ENCODE measurements around the gene SULT1A3.
A peak's percentile ranks its signal among the peaks of the same experiment; 100 is the strongest.
"Not testable (repeated sequence)": the region's sequence is repeated elsewhere in the genome, so short reads cannot be mapped to it uniquely, and the experiment has no call there.

Gene SULT1A3

DNA sequence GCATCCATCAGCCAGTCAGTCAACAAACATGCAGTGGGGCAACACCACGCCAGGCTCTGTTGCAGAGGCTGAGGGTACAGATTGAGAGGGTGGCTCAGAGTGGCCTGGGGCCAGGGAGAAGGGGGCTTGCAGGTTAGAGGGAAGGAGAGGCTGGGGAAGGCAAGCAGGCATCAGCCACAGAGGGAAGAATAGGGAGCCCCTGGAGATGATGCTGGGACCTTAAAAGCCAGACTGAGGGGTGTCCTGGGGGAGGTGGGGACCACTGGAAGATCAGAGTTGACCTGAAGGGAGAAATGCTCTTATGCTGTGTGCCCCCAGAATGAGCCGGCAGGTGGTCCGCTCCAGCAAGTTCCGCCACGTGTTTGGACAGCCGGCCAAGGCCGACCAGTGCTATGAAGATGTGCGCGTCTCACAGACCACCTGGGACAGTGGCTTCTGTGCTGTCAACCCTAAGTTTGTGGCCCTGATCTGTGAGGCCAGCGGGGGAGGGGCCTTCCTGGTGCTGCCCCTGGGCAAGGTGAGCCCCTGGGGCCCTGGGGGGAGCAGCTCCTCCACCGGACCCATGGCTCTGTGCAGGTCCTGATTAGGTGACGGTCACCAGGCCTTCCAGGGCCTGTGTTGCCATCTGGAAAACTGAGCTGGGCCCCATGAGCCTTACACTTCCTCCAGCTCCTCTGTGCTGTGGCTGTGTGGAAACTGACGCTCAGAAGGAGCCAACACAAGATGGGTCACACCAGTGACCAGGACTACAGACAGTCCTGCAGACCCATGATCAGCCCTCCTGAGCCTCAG lies 14.0 kb upstream of the SULT1A3 start:
- TF ChIP-seq, protein P1, sequence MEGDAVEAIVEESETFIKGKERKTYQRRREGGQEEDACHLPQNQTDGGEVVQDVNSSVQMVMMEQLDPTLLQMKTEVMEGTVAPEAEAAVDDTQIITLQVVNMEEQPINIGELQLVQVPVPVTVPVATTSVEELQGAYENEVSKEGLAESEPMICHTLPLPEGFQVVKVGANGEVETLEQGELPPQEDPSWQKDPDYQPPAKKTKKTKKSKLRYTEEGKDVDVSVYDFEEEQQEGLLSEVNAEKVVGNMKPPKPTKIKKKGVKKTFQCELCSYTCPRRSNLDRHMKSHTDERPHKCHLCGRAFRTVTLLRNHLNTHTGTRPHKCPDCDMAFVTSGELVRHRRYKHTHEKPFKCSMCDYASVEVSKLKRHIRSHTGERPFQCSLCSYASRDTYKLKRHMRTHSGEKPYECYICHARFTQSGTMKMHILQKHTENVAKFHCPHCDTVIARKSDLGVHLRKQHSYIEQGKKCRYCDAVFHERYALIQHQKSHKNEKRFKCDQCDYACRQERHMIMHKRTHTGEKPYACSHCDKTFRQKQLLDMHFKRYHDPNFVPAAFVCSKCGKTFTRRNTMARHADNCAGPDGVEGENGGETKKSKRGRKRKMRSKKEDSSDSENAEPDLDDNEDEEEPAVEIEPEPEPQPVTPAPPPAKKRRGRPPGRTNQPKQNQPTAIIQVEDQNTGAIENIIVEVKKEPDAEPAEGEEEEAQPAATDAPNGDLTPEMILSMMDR (IDR thresholded peaks at IDR 0.05; ENCODE audit: borderline replicate concordance, insufficient read depth, low read depth, low read length): no peak
- peak overlapping the region; percentile 95 for H3K4me3 ChIP-seq (ENCODE audit: low read depth, low read length)

DNA sequence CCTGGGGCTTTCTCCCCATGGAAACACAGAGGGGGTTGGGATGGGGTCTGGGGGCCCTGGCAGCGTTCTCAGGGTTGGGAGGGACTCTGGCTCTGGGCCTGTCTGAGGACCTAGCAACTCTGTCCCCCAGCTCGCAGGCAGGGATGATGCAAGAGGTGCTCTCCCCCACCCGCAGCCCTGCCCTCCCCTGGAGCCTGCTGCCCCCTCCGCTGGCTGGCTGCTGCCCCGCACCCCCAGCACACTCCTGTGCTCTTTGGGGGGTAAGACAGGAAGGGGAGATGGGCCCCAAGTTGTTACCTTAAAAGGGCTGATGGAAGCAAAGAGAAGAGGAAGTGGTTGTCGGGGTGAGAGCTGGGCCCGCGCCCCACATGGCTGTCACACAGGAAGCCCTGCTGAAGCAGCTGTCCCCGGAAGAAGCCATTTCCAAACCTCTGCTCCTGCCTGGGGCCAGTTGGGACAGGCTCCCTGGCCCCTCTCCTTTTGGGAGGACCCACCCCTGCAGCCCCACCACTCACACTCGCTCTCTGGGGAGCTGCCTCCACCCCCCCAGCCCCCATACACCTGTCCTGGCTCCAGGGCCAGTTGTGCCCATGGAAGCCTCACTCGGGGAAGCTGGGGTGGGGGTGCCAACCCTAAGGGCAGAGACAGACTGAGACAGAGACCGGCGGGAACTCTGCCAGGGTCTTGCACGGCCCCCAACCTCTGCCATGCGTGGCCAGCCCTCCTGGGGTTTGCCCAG lies 13.2 kb upstream of the SULT1A3 start:
- TF ChIP-seq, protein P1 (IDR thresholded peaks at IDR 0.05; ENCODE audit: borderline replicate concordance, insufficient read depth, low read depth, low read length): no peak
- peak overlapping the region; percentile 95 for H3K4me3 ChIP-seq (ENCODE audit: low read depth, low read length)

DNA sequence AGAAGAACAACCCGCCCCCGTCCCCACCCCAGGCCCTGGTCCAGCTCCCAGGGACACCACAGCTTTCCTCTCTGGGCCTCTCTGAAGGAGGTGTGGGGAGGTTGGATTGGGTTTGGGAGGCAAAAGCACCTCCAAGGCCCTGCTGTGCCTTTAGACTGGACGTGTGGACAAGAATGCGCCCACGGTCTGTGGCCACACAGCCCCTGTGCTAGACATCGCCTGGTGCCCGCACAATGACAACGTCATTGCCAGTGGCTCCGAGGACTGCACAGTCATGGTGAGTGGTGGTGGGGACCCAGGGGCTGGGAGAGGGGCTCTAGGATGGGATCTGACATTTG lies 12.6 kb upstream of the SULT1A3 start:
- peak overlapping the region; percentile 95 for H3K4me3 ChIP-seq (ENCODE audit: low read depth, low read length)
- TF ChIP-seq, protein P1 (IDR thresholded peaks at IDR 0.05; ENCODE audit: borderline replicate concordance, insufficient read depth, low read depth, low read length): no peak

DNA sequence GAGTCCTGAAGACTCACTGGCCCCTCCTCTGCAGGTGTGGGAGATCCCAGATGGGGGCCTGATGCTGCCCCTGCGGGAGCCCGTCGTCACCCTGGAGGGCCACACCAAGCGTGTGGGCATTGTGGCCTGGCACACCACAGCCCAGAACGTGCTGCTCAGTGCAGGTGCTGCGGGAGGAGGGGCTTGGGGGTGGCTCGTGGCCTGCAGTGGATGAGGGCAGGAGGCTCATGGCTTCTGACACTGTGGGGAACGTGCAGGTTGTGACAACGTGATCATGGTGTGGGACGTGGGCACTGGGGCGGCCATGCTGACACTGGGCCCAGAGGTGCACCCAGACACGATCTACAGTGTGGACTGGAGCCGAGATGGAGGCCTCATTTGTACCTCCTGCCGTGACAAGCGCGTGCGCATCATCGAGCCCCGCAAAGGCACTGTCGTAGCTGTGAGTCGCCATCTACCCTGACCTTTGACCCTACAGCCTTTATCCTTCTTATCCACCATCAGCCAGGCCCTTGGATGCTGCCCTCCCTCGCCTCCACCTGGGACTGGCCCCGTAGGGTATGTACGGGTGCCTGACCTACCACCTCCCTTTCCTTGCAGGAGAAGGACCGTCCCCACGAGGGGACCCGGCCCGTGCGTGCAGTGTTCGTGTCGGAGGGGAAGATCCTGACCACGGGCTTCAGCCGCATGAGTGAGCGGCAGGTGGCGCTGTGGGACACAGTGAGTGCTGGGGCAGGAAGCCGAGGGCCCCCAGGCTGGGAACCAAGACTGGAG lies 12.1 kb upstream of the SULT1A3 start:
- TF ChIP-seq, protein P1 (IDR thresholded peaks at IDR 0.05; ENCODE audit: borderline replicate concordance, insufficient read depth, low read depth, low read length): peak; percentile 91

DNA sequence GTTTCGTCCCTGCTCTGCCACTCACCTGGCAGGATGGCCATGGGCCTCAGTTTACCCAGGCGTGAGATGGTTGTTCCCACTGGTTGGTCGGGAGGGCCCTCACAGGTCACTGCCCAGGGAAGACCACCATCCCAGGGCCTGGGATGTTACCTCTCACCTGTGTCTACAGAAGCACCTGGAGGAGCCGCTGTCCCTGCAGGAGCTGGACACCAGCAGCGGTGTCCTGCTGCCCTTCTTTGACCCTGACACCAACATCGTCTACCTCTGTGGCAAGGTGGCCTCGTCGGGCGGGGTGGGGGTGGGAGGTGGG lies 11.5 kb upstream of the SULT1A3 start:
- H3K4me3 ChIP-seq (ENCODE audit: low read depth, low read length): peak overlapping the region; percentile 95
- TF ChIP-seq, protein P1 (IDR thresholded peaks at IDR 0.05; ENCODE audit: borderline replicate concordance, insufficient read depth, low read depth, low read length): no peak

More for the DNA sequence above, 12.1 kb upstream of the SULT1A3 start:
- H3K4me3 ChIP-seq (ENCODE audit: low read depth, low read length): peak overlapping the region; percentile 95

DNA sequence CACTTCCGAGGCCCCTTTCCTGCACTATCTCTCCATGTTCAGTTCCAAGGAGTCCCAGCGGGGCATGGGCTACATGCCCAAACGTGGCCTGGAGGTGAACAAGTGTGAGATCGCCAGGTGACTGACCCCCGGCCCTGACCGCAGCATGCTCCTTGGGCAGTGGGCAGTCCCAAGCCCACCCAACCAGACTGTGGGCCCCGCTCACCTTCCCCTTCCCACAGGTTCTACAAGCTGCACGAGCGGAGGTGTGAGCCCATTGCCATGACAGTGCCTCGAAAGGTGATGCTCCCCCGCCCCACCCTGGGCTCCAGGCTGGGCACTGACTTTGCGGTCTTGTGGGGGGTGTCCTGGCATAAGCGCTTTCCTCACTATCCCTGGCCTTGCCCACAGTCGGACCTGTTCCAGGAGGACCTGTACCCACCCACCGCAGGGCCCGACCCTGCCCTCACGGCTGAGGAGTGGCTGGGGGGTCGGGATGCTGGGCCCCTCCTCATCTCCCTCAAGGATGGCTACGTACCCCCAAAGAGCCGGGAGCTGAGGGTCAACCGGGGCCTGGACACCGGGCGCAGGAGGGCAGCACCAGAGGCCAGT lies 11.0 kb upstream of the SULT1A3 start:
- H3K4me3 ChIP-seq (ENCODE audit: low read depth, low read length): peak overlapping the region; percentile 95
- TF ChIP-seq, protein P1 (IDR thresholded peaks at IDR 0.05; ENCODE audit: borderline replicate concordance, insufficient read depth, low read depth, low read length): no peak

DNA sequence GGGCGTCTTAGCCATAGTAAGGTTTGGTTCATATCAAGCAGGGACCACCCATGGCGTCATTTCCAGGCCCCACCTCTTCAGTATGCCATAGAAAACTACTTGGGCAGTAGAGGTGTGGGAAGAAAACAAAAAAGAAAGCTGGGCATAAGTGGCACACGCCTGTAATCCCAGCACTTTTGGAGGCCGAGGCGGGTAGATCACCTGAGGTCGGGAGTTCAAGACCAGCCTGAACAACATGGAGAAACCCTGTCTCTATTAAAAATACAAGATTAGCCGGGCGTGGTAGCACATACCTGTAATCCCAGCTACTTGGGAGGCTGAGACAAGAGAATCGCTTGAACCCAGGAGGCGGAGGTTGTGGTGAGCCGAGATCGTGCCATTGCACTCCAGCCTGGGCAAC lies 7.9 kb upstream of the SULT1A3 start:
- not testable (repeated sequence) for H3K4me3 ChIP-seq (ENCODE audit: low read depth, low read length)

DNA sequence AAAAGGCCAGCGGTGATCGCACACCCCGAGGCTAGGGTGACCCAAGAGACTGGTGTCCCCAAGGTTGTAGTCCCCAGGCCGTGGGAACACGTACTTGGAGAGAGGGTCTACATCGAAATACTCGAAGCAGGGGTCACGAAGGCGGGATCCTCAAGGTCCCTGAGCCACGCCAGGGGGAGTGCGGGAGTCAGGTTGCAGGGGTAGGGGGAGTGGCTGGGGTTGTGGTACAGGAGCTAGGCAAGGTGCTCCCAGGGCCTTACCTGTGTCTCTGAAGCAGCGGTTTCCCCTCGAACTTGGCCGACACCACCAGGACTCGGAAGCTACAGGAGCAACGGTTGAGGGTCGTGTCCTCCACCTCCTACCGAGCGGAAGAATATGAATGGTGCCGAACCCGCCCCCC lies 6.0 kb upstream of the SULT1A3 start:
- H3K4me3 ChIP-seq (ENCODE audit: low read depth, low read length): not testable (repeated sequence)

DNA sequence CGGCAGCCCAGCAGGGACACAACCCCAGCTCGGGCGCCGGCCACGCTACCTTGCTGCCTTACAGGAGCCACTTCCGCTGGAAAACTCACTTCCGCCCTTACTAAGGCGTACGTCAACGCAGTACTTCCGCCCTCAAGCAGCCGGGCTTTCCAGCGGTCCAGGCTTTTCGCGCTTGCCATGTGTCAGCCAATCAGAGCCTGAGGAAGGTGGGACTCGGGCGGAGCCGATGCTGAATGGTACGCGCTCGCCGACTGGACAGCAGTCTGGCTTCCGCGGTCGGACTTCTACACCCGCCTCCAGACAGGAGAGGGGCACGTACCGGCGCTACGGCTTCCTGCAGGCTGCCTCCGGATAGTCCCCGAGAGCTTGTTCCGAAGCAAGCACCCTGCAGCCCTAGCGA lies 5.4 kb upstream of the SULT1A3 start, which contains the start of the genes BOLA2B and SLX1A:
TSS of gene BOLA2B (minus strand) at position 52 of the 400 bp plus-strand sequence. CDS start 71 bp downstream, outside the sequence.
TSS of gene SLX1A (plus strand) at position 261 of the 400 bp plus-strand sequence. CDS start 210 bp downstream, outside the sequence.
- peak within 1 kb of the TSS; percentile 54 for H3K4me3 ChIP-seq (ENCODE audit: low read depth, low read length)

DNA sequence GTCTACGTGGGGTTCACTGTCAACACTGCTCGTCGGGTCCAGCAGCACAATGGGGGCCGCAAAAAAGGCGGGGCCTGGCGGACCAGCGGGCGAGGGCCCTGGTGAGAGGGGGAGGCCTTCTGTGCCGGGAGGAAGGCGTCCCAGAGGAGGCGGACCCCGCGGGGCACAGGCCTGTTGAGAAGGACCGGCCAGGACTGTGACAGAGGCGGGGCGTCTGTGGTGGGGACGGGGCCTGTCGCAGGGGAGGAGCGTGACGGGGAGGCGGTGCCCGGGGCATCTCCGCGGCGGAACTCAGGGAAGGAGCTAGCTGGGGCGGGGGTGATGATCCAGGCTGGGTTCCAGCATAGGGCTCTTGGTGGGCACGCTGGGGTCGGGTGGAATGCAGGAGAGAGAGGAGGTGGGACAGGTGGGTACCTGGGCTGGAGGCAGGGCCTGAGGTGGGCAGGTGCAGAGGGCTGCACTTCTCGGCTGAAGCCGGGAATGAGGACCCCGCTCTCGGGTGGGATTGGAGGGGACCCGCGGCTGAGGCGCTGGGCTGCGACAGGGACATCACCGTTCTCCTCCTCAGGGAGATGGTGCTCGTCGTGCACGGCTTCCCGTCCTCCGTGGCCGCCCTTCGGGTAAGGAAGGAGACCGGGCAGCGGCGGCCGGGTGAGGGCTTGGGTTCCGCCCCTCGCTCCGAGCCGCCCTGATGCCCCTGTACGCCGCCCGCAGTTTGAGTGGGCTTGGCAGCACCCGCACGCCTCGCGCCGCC lies 4.7 kb upstream of the SULT1A3 start:
- peak overlapping the region; percentile 54 for H3K4me3 ChIP-seq (ENCODE audit: low read depth, low read length)

Measured in GM12875 (cell line).